ENCODE measurements around the gene BEND7.

BEND7 gene

GRCh38 chr10:13520194-13520593 is 8.6 kb downstream of the BEND7 start:
- no peak for DNase-seq

GRCh38 chr10:13518076-13518692 is 10.6 kb downstream of the BEND7 start:
- no peak for DNase-seq

- no peak for DNase-seq
These were observed 11.1 kb downstream of the BEND7 start for GRCh38 chr10:13517675-13518074.

- DNase-seq, result no peak
These were observed 12.6 kb downstream of the BEND7 start for GRCh38 chr10:13516176-13516575.

- no peak for DNase-seq
These were observed 13.3 kb downstream of the BEND7 start for GRCh38 chr10:13515467-13515866.

GRCh38 chr10:13514296-13514695 is 14.5 kb downstream of the BEND7 start:
- no peak for DNase-seq

- no peak for DNase-seq
These were observed 16.2 kb downstream of the BEND7 start for GRCh38 chr10:13512564-13512963.

GRCh38 chr10:13511409-13511808 is 17.4 kb downstream of the BEND7 start:
- DNase-seq, result no peak

- no peak for DNase-seq
These were observed 23.6 kb downstream of the BEND7 start for GRCh38 chr10:13505052-13505680.

- no peak for DNase-seq
These were observed 24.9 kb downstream of the BEND7 start for GRCh38 chr10:13503745-13504463.

- DNase-seq, result no peak
These were observed 26.4 kb downstream of the BEND7 start for GRCh38 chr10:13502380-13502779.

GRCh38 chr10:13500201-13500600 is 28.6 kb downstream of the BEND7 start:
- no peak for DNase-seq

- no peak for DNase-seq
These were observed 29.7 kb downstream of the BEND7 start for GRCh38 chr10:13499150-13499549.

GRCh38 chr10:13496931-13497330 is 31.9 kb downstream of the BEND7 start:
- DNase-seq, result no peak

- no peak for DNase-seq
These were observed 32.6 kb downstream of the BEND7 start for GRCh38 chr10:13496164-13496563.

- DNase-seq, result no peak
These were observed 36.2 kb downstream of the BEND7 start for GRCh38 chr10:13492493-13493180.

- DNase-seq, result no peak
These were observed 37.0 kb downstream of the BEND7 start for GRCh38 chr10:13491747-13492360.

GRCh38 chr10:13490503-13490902 is 38.3 kb downstream of the BEND7 start:
- no peak for DNase-seq

GRCh38 chr10:13489035-13489599 is 39.7 kb downstream of the BEND7 start:
- no peak for DNase-seq

- no peak for DNase-seq
These were observed 43.2 kb downstream of the BEND7 start for GRCh38 chr10:13485623-13486022.

GRCh38 chr10:13483951-13484350 is 44.9 kb downstream of the BEND7 start:
- DNase-seq, result no peak

- DNase-seq, result no peak
These were observed 45.7 kb downstream of the BEND7 start for GRCh38 chr10:13483073-13483472.

GRCh38 chr10:13481690-13482089 is 47.1 kb downstream of the BEND7 start:
- DNase-seq, result no peak
